Measurements from ENCODE around the gene MORN1.

The MORN1 gene

GRCh38 chr1:2352341-2352896 is 38.9 kb downstream of the MORN1 start:
- no peak for DNase-seq (ENCODE audit: low read depth in 2 of 2)

DNA sequence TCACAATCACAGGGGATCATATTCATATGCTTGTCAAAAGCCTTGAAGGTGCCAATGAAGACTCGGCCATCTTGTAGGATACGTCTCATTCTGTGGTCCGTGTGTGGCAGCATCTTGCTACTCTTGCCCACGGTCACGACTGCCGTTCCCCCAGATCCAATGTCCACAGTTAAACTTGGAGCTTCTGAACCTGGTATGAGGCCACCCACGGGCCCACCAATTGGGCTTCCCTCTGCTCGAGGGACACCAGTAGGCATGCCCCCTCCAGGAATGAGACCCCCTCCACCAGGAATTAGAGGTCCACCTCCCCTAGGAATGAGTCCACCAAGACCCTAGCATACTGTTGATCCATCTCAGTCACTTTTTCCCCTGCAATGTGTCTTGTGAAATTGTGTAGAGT is 39.6 kb downstream of the MORN1 start:
- no peak for DNase-seq (ENCODE audit: low read depth in 2 of 2)

GRCh38 chr1:2350911-2351655 is 40.3 kb downstream of the MORN1 start:
- DNase-seq (ENCODE audit: low read depth in 2 of 2), result no peak

GRCh38 chr1:2350501-2350900 is 40.9 kb downstream of the MORN1 start:
- no peak for DNase-seq (ENCODE audit: low read depth in 2 of 2)

- no peak for DNase-seq (ENCODE audit: low read depth in 2 of 2)
Observed at GRCh38 chr1:2349806-2350205, 41.5 kb downstream of the MORN1 start.

- no peak for DNase-seq (ENCODE audit: low read depth in 2 of 2)
Observed at GRCh38 chr1:2348346-2349325, 42.7 kb downstream of the MORN1 start.

DNA sequence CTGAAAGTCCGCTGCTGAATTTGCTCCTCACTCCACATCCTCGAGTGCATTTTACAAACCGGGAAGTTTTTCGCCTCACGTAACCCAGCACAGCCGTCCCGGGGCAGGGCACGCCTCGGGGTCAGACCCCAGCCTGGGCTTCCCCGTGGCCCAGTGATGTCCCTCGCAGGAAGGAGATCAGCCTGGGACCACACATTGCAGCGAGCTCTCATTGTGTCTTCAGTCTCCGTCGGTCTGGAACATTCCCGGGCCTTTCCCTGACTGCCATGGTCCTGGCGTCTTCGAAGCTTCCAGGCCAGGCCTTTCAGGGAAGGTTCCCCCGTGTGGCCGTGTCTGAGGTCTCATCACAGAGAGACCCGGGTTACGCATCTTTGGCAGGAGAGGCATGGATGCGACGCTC is 43.5 kb downstream of the MORN1 start:
- no peak for DNase-seq (ENCODE audit: low read depth in 2 of 2)

DNA sequence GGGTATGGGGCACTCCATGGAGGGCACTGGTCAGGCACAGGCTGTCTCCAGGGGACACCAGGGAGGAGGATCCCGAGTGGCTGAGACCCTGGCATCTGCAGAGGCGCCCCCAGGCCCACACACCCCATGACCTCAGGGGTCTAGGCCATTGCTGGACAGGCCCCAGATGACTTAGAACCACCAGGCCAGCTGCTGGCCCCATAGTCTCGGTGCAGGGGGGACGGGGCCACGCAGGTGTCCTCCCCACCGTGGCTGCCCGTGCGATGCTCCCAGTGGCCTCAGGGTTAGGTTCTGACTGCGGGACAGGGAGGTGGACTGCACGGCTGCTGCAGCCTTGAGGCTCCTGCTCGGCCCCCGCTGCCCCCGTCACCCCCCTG is 44.0 kb downstream of the MORN1 start:
- DNase-seq (ENCODE audit: low read depth in 2 of 2), result no peak

- DNase-seq (ENCODE audit: low read depth in 2 of 2), result no peak
Observed at GRCh38 chr1:2346691-2347408, 44.5 kb downstream of the MORN1 start.

GRCh38 chr1:2345297-2346075 is 45.9 kb downstream of the MORN1 start:
- DNase-seq (ENCODE audit: low read depth in 2 of 2), result no peak

- DNase-seq (ENCODE audit: low read depth in 2 of 2), result no peak
Observed at GRCh38 chr1:2344744-2345296, 46.5 kb downstream of the MORN1 start.

DNA sequence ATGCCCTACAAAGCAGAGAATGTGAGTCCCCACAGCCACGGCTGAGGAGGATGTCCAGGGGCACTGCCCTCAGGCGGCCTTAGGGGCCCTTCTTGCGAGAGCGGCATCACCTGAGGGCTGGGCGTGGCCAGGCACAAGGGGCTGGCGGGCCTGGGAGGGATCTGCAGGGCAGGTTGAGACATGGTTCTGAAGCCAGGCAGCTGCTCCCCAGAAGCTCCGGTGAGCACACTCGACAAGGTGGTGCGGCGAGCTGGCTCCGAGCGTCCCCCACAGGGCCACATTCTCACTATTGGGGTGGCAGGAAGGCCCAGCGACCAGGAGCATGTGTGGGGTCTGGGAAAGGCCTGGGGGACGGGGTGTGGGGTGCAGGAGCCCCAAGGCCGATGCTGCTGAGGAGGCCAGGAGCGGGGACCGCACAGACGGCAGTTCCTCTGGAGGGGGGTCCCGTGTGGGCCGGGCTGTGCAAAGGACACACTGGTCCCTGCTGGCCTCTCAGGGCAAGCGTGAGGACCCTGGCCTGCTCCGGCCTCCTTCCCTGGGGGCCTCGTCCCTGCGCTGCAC is 47.2 kb downstream of the MORN1 start:
- no peak for DNase-seq (ENCODE audit: low read depth in 2 of 2)

GRCh38 chr1:2343023-2343935 is 48.1 kb downstream of the MORN1 start:
- no peak for DNase-seq (ENCODE audit: low read depth in 2 of 2)

DNA sequence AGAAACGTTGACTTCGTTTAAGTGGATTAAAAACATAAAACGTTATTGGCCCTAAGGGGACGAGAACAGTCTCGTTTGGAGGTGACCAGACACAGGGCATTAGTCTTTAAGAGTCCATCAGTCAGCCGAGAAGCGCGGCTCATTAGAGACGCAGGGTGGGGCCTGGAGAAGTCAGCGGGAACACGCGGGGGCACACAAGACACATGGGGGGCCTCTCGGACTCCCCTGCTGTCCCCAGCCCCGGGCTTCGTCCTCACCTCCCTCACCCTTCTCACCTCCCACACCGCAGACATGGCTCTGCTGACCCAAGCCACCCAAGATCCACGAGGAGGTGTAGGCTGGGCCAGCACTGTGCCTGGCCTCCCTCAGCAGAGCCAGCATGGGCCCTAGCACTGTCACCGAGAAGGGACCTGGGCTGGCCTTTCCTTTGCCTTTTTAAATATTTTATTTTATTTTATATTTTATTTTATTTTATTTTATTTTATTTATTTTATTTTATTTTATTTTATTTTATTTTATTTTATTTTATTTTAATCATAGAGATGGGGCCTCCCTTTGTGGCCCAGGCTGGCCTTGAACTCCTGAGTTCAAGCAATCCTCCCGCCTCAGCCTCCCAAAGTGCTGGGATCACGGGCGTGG is 48.9 kb downstream of the MORN1 start:
- DNase-seq (ENCODE audit: low read depth in 2 of 2), result no peak

DNA sequence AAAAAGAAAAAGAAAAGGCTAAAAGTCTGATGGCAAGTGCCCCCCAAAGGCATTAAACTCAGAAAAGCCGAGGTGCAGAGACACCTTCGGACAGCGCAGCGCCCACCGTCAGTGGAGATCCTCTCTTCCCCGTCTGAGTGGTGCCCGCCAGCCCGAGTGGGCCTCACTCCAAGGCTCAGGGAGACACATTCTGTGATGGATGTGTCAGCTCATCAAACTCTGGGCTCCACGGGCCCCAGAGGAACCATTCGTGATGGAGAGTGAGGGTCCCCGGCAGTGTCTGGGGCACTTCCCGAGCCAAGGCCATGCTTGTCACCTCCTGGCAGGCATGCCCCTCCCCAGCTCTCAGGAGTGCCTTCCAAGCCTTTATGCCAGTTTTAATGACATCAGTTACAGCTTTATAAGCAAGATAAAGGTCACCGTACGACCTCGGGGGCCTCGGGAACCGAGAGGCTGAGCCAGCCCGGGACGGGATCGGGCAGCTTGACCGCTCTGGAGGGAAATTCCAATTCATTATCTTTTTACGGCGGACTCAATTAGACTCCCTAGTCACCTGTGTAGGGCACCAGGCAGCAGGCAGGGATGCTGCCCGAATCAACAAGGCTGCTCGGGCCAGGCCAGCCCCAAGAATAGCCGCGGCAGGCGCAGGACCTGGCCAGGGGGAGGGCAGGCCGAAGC is 49.5 kb downstream of the MORN1 start:
- DNase-seq (ENCODE audit: low read depth in 2 of 2), result no peak

- DNase-seq (ENCODE audit: low read depth in 2 of 2), result no peak
Observed at GRCh38 chr1:2340918-2341254, 50.5 kb downstream of the MORN1 start.

GRCh38 chr1:2340086-2340917 is 51.1 kb downstream of the MORN1 start:
- DNase-seq (ENCODE audit: low read depth in 2 of 2), result no peak
